ENCODE measurements around the gene RELA.

Gene RELA

DNA sequence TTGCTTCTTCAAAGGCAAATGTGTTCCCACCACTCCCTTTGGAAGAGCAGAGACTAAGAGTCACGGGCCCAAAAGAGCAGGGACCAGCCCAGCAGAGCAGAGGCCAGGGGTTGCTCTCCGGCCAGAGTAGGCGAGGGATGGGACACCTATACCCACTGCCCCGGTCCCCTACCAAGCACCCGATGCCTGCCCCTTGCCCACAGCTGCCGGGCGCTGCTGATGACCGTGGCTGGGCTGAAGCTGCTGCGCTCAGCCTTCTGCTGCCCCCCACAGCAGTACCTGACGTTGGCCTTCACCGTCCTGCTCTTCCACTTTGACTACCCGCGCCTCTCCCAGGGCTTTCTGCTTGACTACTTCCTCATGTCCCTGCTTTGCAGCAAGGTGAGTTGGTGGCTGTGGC lies 35.5 kb downstream of the RELA start:
- H4K20me1 ChIP-seq (ENCODE audit: insufficient read depth, low read length): no peaks in the 10 kb centered on the region
- no peaks in the 10 kb centered on the region for H3K27me3 ChIP-seq (ENCODE audit: low read depth, low read length)
- no peaks in the 10 kb centered on the region for H3K9me3 ChIP-seq (ENCODE audit: insufficient read depth, low read length)
- H2AFZ ChIP-seq (ENCODE audit: low read depth, low read length): no peak overlapping the region
- H3K4me1 ChIP-seq (ENCODE audit: low read length): no peaks in the 10 kb centered on the region
- TF ChIP-seq EZH2phosphoT487 (IDR thresholded peaks at IDR 0.05; ENCODE audit: low read depth): no peak
- TF ChIP-seq, protein P1, sequence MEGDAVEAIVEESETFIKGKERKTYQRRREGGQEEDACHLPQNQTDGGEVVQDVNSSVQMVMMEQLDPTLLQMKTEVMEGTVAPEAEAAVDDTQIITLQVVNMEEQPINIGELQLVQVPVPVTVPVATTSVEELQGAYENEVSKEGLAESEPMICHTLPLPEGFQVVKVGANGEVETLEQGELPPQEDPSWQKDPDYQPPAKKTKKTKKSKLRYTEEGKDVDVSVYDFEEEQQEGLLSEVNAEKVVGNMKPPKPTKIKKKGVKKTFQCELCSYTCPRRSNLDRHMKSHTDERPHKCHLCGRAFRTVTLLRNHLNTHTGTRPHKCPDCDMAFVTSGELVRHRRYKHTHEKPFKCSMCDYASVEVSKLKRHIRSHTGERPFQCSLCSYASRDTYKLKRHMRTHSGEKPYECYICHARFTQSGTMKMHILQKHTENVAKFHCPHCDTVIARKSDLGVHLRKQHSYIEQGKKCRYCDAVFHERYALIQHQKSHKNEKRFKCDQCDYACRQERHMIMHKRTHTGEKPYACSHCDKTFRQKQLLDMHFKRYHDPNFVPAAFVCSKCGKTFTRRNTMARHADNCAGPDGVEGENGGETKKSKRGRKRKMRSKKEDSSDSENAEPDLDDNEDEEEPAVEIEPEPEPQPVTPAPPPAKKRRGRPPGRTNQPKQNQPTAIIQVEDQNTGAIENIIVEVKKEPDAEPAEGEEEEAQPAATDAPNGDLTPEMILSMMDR (IDR thresholded peaks at IDR 0.05; ENCODE audit: low read depth, low read length): no peak
- H3K4me3 ChIP-seq (ENCODE audit: low read length): no peak overlapping the region
- no peak overlapping the region for H3K9ac ChIP-seq (ENCODE audit: low read length)
- no peaks in the 10 kb centered on the region for H3K79me2 ChIP-seq (ENCODE audit: low read length)
- H3K4me2 ChIP-seq (ENCODE audit: low read length): no peak overlapping the region
- H3K36me3 ChIP-seq (replicated peaks; ENCODE audit: low read depth, low read length): peaks cover 67% of the 10 kb centered on the region
- H3K27ac ChIP-seq (ENCODE audit: low read length): no peak overlapping the region

GRCh38 chr11:65625628-65626342 lies 36.9 kb downstream of the RELA start:
- Histone ChIP-seq H3K27me3 (ENCODE audit: low read depth, low read length) (no peaks in the 10 kb centered on the region), H3K79me2 (ENCODE audit: low read length) (no peaks in the 10 kb centered on the region), H2AFZ (ENCODE audit: low read depth, low read length) (no peak overlapping the region), H3K4me1 (ENCODE audit: low read length) (no peaks in the 10 kb centered on the region), H3K9me3 (ENCODE audit: insufficient read depth, low read length) (no peaks in the 10 kb centered on the region), H3K4me2 (ENCODE audit: low read length) (no peak overlapping the region), H4K20me1 (ENCODE audit: insufficient read depth, low read length) (no peaks in the 10 kb centered on the region), H3K4me3 (ENCODE audit: low read length) (no peak overlapping the region), H3K36me3 (replicated peaks; ENCODE audit: low read depth, low read length) (peaks cover 70% of the 10 kb centered on the region), H3K9ac (ENCODE audit: low read length) (no peak overlapping the region), H3K27ac (ENCODE audit: low read length) (no peak overlapping the region)
- TF ChIP-seq, protein P1 (IDR thresholded peaks at IDR 0.05; ENCODE audit: low read depth, low read length): peak; percentile 84
- TF ChIP-seq EZH2phosphoT487 (IDR thresholded peaks at IDR 0.05; ENCODE audit: low read depth): no peak

- H3K36me3 ChIP-seq (replicated peaks; ENCODE audit: low read depth, low read length): peaks cover 67% of the 10 kb centered on the region
- TF ChIP-seq EZH2phosphoT487 (IDR thresholded peaks at IDR 0.05; ENCODE audit: low read depth): no peak
- TF ChIP-seq, protein P1 (IDR thresholded peaks at IDR 0.05; ENCODE audit: low read depth, low read length): no peak
Measured at GRCh38 chr11:65624931-65625627, 37.6 kb downstream of the RELA start.

GRCh38 chr11:65623852-65624616 lies 38.7 kb downstream of the RELA start:
- TF ChIP-seq EZH2phosphoT487 (IDR thresholded peaks at IDR 0.05; ENCODE audit: low read depth): no peak
- TF ChIP-seq, protein P1 (IDR thresholded peaks at IDR 0.05; ENCODE audit: low read depth, low read length): no peak
- Histone ChIP-seq H3K79me2 (ENCODE audit: low read length) (no peaks in the 10 kb centered on the region), H3K4me3 (ENCODE audit: low read length) (no peak overlapping the region), H3K4me2 (ENCODE audit: low read length) (no peak overlapping the region), H4K20me1 (ENCODE audit: insufficient read depth, low read length) (no peaks in the 10 kb centered on the region), H3K9me3 (ENCODE audit: insufficient read depth, low read length) (no peaks in the 10 kb centered on the region), H3K4me1 (ENCODE audit: low read length) (no peaks in the 10 kb centered on the region), H3K36me3 (replicated peaks; ENCODE audit: low read depth, low read length) (peaks cover 66% of the 10 kb centered on the region), H2AFZ (ENCODE audit: low read depth, low read length) (no peak overlapping the region), H3K9ac (ENCODE audit: low read length) (no peak overlapping the region), H3K27ac (ENCODE audit: low read length) (no peak overlapping the region), H3K27me3 (ENCODE audit: low read depth, low read length) (no peaks in the 10 kb centered on the region)

More at GRCh38 chr11:65624931-65625627, 37.6 kb downstream of the RELA start:
- Histone ChIP-seq H2AFZ (ENCODE audit: low read depth, low read length) (no peak overlapping the region), H3K4me2 (ENCODE audit: low read length) (no peak overlapping the region), H3K9me3 (ENCODE audit: insufficient read depth, low read length) (no peaks in the 10 kb centered on the region), H3K27me3 (ENCODE audit: low read depth, low read length) (no peaks in the 10 kb centered on the region), H4K20me1 (ENCODE audit: insufficient read depth, low read length) (no peaks in the 10 kb centered on the region), H3K4me3 (ENCODE audit: low read length) (no peak overlapping the region), H3K27ac (ENCODE audit: low read length) (no peak overlapping the region), H3K79me2 (ENCODE audit: low read length) (no peaks in the 10 kb centered on the region), H3K4me1 (ENCODE audit: low read length) (no peaks in the 10 kb centered on the region), H3K9ac (ENCODE audit: low read length) (no peak overlapping the region)
